ENCODE results near the gene PBX2.

GRCh38 chr6:32175322-32175710, 14.7 kb downstream of the PBX2 start:
- TF ChIP-seq EZH2 (IDR thresholded peaks at IDR 0.05; ENCODE audit: borderline replicate concordance, control insufficient read depth, low read depth, low read length) = no peak
- no peak for TF ChIP-seq RBBP5 (conservative IDR thresholded peaks at IDR 0.05)
- TF ChIP-seq USF1 (IDR thresholded peaks at IDR 0.05; ENCODE audit: borderline replicate concordance, extremely low read length, insufficient read depth, low read depth, low read length) = no peak
- TF ChIP-seq REST (IDR thresholded peaks at IDR 0.05; ENCODE audit: low read depth, low read length) = no peak
